Neural cell (in vitro differentiated cells): ENCODE results near the gene PGA3.

Experiments used
- EP300 ChIP-seq: fragments of 450-650 bp; conservative IDR thresholded peaks from 2 replicates; pipeline ENCODE4 v1.6.1; 2014; ENCODE audit warnings: antibody characterized with exemption, mild to moderate bottlenecking, moderate library complexity; ENCODE audit not compliant: poor library complexity, severe bottlenecking
- EZH2 ChIP-seq: fragments of 200-600, 300-800 bp; shearing (Covaris generic), sonication (generic); IDR thresholded peaks from 2 replicates; pipeline ENCODE4 v1.6.1; 2014; ENCODE audit warnings: antibody characterized with exemption, low read length, borderline replicate concordance, mild to moderate bottlenecking; ENCODE audit not compliant: insufficient read depth, poor library complexity, severe bottlenecking
- POLR2AphosphoS5 ChIP-seq: IDR thresholded peaks from 2 replicates; pipeline ENCODE4 v1.6.1; 2012
- TF ChIP-seq, protein P1 (sequence below): fragments of 450-650 bp; IDR thresholded peaks from 2 replicates; pipeline ENCODE4 v1.5.1; 2014; ENCODE audit warnings: antibody characterized with exemption, mild to moderate bottlenecking, moderate library complexity; ENCODE audit not compliant: poor library complexity, severe bottlenecking

DNA sequence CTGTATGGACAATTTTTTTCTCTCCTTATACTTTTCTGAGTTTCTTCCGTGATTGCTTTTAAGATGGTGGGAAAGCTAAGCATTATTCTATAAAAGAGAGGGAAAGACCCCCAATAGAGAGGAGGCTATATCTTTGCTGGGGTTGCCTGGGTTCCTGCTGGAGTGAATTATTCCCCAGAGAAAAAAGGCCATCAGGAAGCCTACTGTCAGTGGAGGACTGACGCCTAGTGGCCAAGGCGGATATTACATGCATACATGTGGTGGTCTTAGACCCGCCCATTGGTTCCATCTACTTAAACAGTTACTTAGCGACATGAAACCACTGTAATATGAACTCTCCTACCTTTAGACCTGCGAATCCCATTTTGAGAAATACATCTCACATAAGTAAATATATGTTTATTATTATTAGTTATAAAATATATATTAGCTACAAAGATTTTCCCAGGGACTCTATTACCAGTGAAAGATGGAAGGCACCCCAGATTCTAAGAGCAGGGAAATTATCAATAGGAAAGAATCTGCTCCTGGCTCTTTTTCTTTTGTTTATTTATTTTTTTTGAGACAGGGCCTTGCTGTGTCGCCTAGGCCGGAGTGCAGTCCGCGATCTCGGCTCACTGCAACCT, 15.7 kb upstream of the PGA3 start:
- TF ChIP-seq EZH2, result no peak
- no peak for TF ChIP-seq POLR2AphosphoS5
- TF ChIP-seq EP300, result no peak
- TF ChIP-seq, protein P1, sequence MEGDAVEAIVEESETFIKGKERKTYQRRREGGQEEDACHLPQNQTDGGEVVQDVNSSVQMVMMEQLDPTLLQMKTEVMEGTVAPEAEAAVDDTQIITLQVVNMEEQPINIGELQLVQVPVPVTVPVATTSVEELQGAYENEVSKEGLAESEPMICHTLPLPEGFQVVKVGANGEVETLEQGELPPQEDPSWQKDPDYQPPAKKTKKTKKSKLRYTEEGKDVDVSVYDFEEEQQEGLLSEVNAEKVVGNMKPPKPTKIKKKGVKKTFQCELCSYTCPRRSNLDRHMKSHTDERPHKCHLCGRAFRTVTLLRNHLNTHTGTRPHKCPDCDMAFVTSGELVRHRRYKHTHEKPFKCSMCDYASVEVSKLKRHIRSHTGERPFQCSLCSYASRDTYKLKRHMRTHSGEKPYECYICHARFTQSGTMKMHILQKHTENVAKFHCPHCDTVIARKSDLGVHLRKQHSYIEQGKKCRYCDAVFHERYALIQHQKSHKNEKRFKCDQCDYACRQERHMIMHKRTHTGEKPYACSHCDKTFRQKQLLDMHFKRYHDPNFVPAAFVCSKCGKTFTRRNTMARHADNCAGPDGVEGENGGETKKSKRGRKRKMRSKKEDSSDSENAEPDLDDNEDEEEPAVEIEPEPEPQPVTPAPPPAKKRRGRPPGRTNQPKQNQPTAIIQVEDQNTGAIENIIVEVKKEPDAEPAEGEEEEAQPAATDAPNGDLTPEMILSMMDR, result peak; percentile 82
